IMR-90 (cell line): Measurements from ENCODE around the gene USP17L11.
"Not testable (repeated sequence)": the region's sequence is repeated elsewhere in the genome, so short reads cannot be mapped to it uniquely, and the experiment has no call there.

Experiments used
- BHLHE40 ChIP-seq: fragments of 150-350 bp; IDR thresholded peaks from 2 replicates; pipeline ENCODE4 v1.6.1; 2016; ENCODE audit warnings: mild to moderate bottlenecking, low read depth, low read length
- CEBPB ChIP-seq: IDR thresholded peaks from 2 replicates; pipeline ENCODE4 v1.6.1; 2012; ENCODE audit warnings: low read depth, low read length, improper control_type of control experiment
- FOS ChIP-seq: fragments of 150-350 bp; IDR thresholded peaks from 2 replicates; pipeline ENCODE4 v1.6.1; 2016; ENCODE audit warnings: low read depth, low read length
- MAFK ChIP-seq: IDR thresholded peaks from 2 replicates; pipeline ENCODE4 v1.6.1; 2012; ENCODE audit warnings: low read depth, low read length, improper control_type of control experiment
- MXI1 ChIP-seq: IDR thresholded peaks from 2 replicates; pipeline ENCODE4 v1.6.1; 2012; ENCODE audit warnings: low read depth, mild to moderate bottlenecking, low read length, moderate library complexity, borderline replicate concordance
- POLR2A ChIP-seq: IDR thresholded peaks from 2 replicates; pipeline ENCODE4 v1.6.1; 2012; ENCODE audit warnings: mild to moderate bottlenecking, low read depth, low read length
- RAD21 ChIP-seq: IDR thresholded peaks from 2 replicates; pipeline ENCODE4 v1.6.1; 2012; ENCODE audit warnings: low read length, improper control_type of control experiment
- RCOR1 ChIP-seq: IDR thresholded peaks from 2 replicates; pipeline ENCODE4 v1.6.1; 2012; ENCODE audit warnings: mild to moderate bottlenecking, low read length, improper control_type of control experiment; ENCODE audit not compliant: insufficient replicate concordance
- TF ChIP-seq, protein P1 (sequence below): conservative IDR thresholded peaks from 2 replicates; pipeline ENCODE4 v1.5.1; 2012; ENCODE audit warnings: mild to moderate bottlenecking, low read depth, low read length, improper control_type of control experiment
- TF ChIP-seq, protein P2 (sequence below): fragments of 150-350 bp; IDR thresholded peaks from 2 replicates; pipeline ENCODE4 v1.6.1; 2016; ENCODE audit warnings: low read depth, mild to moderate bottlenecking, low read length, moderate library complexity, borderline replicate concordance

DNA sequence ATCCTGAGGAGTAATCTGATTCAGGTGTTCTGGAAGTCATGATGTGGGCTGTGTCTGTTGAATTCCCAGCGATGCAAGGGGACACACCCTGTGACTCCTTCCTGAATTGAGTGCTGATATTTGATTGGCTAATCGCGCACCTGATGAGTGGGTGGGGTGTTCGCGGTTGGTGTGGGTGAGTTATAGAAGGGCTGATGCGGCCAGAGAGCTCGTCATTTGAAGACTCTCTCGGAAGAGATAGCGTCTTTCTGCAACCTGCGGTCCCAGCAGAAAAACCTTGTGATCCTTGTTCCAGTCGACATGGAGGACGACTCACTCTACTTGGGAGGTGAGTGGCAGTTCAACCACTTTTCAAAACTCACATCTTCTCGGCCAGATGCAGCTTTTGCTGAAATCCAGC is 4.8 kb upstream of the USP17L11 start, which contains the start of gene USP17L10:
- TF ChIP-seq, protein P1, sequence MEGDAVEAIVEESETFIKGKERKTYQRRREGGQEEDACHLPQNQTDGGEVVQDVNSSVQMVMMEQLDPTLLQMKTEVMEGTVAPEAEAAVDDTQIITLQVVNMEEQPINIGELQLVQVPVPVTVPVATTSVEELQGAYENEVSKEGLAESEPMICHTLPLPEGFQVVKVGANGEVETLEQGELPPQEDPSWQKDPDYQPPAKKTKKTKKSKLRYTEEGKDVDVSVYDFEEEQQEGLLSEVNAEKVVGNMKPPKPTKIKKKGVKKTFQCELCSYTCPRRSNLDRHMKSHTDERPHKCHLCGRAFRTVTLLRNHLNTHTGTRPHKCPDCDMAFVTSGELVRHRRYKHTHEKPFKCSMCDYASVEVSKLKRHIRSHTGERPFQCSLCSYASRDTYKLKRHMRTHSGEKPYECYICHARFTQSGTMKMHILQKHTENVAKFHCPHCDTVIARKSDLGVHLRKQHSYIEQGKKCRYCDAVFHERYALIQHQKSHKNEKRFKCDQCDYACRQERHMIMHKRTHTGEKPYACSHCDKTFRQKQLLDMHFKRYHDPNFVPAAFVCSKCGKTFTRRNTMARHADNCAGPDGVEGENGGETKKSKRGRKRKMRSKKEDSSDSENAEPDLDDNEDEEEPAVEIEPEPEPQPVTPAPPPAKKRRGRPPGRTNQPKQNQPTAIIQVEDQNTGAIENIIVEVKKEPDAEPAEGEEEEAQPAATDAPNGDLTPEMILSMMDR = not testable (repeated sequence)
- TF ChIP-seq RAD21, FOS, CEBPB, MAFK, POLR2A, MXI1, RCOR1, BHLHE40: not testable (repeated sequence)
- TF ChIP-seq, protein P2, sequence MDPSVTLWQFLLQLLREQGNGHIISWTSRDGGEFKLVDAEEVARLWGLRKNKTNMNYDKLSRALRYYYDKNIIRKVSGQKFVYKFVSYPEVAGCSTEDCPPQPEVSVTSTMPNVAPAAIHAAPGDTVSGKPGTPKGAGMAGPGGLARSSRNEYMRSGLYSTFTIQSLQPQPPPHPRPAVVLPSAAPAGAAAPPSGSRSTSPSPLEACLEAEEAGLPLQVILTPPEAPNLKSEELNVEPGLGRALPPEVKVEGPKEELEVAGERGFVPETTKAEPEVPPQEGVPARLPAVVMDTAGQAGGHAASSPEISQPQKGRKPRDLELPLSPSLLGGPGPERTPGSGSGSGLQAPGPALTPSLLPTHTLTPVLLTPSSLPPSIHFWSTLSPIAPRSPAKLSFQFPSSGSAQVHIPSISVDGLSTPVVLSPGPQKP = not testable (repeated sequence)
